ENCODE results near the gene CCDC180. TPM values are rescaled to one million over a fixed set of nuclear protein-coding genes. Genes with fewer than 3 reads are reported as not detected.
A peak's percentile ranks its signal among the peaks of the same experiment; 100 is the strongest.

CCDC180 gene
- total and polyA plus RNA-seq, 9 of the 15 experiments (the other 6 are each of a cell fraction or from before 2014, with no cell fraction given): 0.56 to 4.2 (median 2.5) TPM

DNA sequence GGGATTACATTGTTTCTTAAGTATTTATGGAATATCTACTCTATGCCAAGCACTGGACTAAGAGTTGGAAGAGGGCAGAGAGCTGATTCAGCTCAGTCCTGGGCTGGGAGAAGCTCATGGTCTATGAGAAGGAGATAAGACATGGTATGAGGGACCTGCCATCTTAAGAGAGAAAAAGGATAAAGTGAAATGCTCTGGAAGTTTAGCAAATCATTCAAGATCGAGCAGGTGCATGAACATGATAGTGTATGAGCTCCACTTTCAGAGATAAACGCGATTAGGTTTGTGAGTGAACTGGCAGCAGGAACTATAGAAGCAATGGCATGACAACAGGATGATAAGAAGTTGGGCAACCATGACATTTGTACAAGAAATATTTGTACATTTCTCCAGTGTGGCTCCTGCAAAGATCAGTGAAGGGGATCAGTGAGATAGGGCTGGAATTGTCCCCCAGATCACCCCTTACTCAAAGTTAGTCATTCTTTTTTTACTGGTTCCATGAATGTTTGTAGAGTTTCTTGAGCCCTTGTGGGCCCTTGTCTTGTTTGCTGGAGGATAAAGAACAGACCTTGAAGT is 26.6 kb upstream of the CCDC180 start (continued):
- TF ChIP-seq GATAD2A (IDR thresholded peaks at IDR 0.05) (no peak), FOSL1 (tag; conservative IDR thresholded peaks at IDR 0.05) (peak; percentile 76), ZNF146 (CRISPR knock-in tag; IDR thresholded peaks at IDR 0.05; ENCODE audit: unreplicated experiment) (no peak), ZNF274 (IDR thresholded peaks at IDR 0.05; ENCODE audit: borderline replicate concordance, low read depth, low read length) (no peak), BACH1 (tag; IDR thresholded peaks at IDR 0.05) (no peak), SNRNP70 (optimal IDR thresholded peaks at IDR 0.05; ENCODE audit: low read depth, low read length) (no peak), CEBPG (CRISPR knock-in tag; IDR thresholded peaks at IDR 0.05) (no peak), CEBPG (tag; conservative IDR thresholded peaks at IDR 0.05 in 1 of 2, IDR thresholded peaks at IDR 0.05 in 1 of 2) (peak; percentile 76 to 80), JUNB (CRISPR knock-in tag; conservative IDR thresholded peaks at IDR 0.05) (no peak), TEAD4 (IDR thresholded peaks at IDR 0.05; ENCODE audit: low read length) (peak; percentile 85), TEAD4 (CRISPR knock-in tag; IDR thresholded peaks at IDR 0.05; ENCODE audit: borderline replicate concordance) (no peak), ZNF184 (CRISPR knock-in tag; IDR thresholded peaks at IDR 0.05) (no peak), ETV6 (IDR thresholded peaks at IDR 0.05; ENCODE audit: borderline replicate concordance in 1 of 2, low read depth in 2 of 2, low read length in 1 of 2) (no peak), ETV6 (CRISPR knock-in tag; IDR thresholded peaks at IDR 0.05; ENCODE audit: borderline replicate concordance) (no peak), RFX1 (IDR thresholded peaks at IDR 0.05) (peak; percentile 48), DIDO1 (tag; IDR thresholded peaks at IDR 0.05; ENCODE audit: low read depth) (no peak), XRCC4 (IDR thresholded peaks at IDR 0.05; ENCODE audit: extremely low read depth, insufficient read depth, insufficient read length) (no peak), CBX3 (IDR thresholded peaks at IDR 0.05; ENCODE audit: borderline replicate concordance in 1 of 2, low read length in 2 of 2) (no peak), CEBPB (tag; IDR thresholded peaks at IDR 0.05) (peak; percentile 81), HOXB6 (CRISPR knock-in tag; IDR thresholded peaks at IDR 0.05; ENCODE audit: borderline replicate concordance) (no peak), EZH2 (IDR thresholded peaks at IDR 0.05; ENCODE audit: borderline replicate concordance, low read depth, low read length) (no peak), ZNF764 (CRISPR knock-in tag; IDR thresholded peaks at IDR 0.05; ENCODE audit: low read depth) (no peak), ETS2 (tag; IDR thresholded peaks at IDR 0.05; ENCODE audit: borderline replicate concordance, poor library complexity, severe bottlenecking) (no peak)
- TF ChIP-seq, protein P1, sequence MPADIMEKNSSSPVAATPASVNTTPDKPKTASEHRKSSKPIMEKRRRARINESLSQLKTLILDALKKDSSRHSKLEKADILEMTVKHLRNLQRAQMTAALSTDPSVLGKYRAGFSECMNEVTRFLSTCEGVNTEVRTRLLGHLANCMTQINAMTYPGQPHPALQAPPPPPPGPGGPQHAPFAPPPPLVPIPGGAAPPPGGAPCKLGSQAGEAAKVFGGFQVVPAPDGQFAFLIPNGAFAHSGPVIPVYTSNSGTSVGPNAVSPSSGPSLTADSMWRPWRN (IDR thresholded peaks at IDR 0.05; ENCODE audit: low read depth): no peak
- TF ChIP-seq, protein P2, sequence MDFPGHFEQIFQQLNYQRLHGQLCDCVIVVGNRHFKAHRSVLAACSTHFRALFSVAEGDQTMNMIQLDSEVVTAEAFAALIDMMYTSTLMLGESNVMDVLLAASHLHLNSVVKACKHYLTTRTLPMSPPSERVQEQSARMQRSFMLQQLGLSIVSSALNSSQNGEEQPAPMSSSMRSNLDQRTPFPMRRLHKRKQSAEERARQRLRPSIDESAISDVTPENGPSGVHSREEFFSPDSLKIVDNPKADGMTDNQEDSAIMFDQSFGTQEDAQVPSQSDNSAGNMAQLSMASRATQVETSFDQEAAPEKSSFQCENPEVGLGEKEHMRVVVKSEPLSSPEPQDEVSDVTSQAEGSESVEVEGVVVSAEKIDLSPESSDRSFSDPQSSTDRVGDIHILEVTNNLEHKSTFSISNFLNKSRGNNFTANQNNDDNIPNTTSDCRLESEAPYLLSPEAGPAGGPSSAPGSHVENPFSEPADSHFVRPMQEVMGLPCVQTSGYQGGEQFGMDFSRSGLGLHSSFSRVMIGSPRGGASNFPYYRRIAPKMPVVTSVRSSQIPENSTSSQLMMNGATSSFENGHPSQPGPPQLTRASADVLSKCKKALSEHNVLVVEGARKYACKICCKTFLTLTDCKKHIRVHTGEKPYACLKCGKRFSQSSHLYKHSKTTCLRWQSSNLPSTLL (IDR thresholded peaks at IDR 0.05): no peak
- TF ChIP-seq, protein P3, sequence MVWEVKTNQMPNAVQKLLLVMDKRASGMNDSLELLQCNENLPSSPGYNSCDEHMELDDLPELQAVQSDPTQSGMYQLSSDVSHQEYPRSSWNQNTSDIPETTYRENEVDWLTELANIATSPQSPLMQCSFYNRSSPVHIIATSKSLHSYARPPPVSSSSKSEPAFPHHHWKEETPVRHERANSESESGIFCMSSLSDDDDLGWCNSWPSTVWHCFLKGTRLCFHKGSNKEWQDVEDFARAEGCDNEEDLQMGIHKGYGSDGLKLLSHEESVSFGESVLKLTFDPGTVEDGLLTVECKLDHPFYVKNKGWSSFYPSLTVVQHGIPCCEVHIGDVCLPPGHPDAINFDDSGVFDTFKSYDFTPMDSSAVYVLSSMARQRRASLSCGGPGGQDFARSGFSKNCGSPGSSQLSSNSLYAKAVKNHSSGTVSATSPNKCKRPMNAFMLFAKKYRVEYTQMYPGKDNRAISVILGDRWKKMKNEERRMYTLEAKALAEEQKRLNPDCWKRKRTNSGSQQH (CRISPR knock-in tag; IDR thresholded peaks at IDR 0.05): no peak

Data from K562 (cell line).